Liver (tissue), 3 donors: ENCODE results near the gene ZCCHC18.

ENCODE experiments used
- EGR1 ChIP-seq, 2 donors: IDR thresholded peaks; 2 replicates each; pipeline ENCODE4 v1.6.1; 2016 to 2018; ENCODE audit warnings: antibody characterized with exemption in 2 of 2, low read depth in 2 of 2
- FOXA1 ChIP-seq: IDR thresholded peaks from 2 replicates; pipeline ENCODE4 v1.6.1; 2016; ENCODE audit warnings: antibody characterized with exemption
- HNF4A ChIP-seq, 2 donors: conservative IDR thresholded peaks; 2 replicates each; pipeline ENCODE4 v1.6.1; 2016; ENCODE audit warnings: antibody characterized with exemption in 2 of 2, mild to moderate bottlenecking in 2 of 2
- HNF4G ChIP-seq: IDR thresholded peaks from 2 replicates; pipeline ENCODE4 v1.6.1; 2016; ENCODE audit warnings: antibody characterized with exemption
- RAD21 ChIP-seq, 2 donors: IDR thresholded peaks; 2 replicates each; pipeline ENCODE4 v1.6.1; 2016; ENCODE audit warnings: antibody characterized with exemption in 2 of 2, mild to moderate bottlenecking in 2 of 2
- RXRA ChIP-seq, 2 donors: IDR thresholded peaks; 2 replicates each; pipeline ENCODE4 v1.6.1; 2017 to 2018; ENCODE audit warnings: antibody characterized with exemption in 2 of 2, mild to moderate bottlenecking in 1 of 2
- SP1 ChIP-seq: IDR thresholded peaks from 2 replicates; pipeline ENCODE4 v1.6.1; 2018; ENCODE audit warnings: antibody characterized with exemption, mild to moderate bottlenecking
- YY1 ChIP-seq: IDR thresholded peaks from 2 replicates; pipeline ENCODE4 v1.6.1; 2016; ENCODE audit warnings: antibody characterized with exemption, mild to moderate bottlenecking
- TF ChIP-seq, protein P1 (sequence below): fragments of 150-350 bp; IDR thresholded peaks from 2 replicates; pipeline ENCODE4 v1.5.1; 2017; ENCODE audit warnings: improper control_type of control experiment, low read depth, low read length; ENCODE audit not compliant: missing input control
- TF ChIP-seq, protein P2 (sequence below): IDR thresholded peaks from 2 replicates; pipeline ENCODE4 v1.6.1; 2016; ENCODE audit warnings: antibody characterized with exemption
- TF ChIP-seq, protein P3 (sequence below): IDR thresholded peaks from 2 replicates; pipeline ENCODE4 v1.6.1; 2016; ENCODE audit warnings: antibody characterized with exemption
- TF ChIP-seq, protein P4 (sequence below): IDR thresholded peaks from 2 replicates; pipeline ENCODE4 v1.6.1; 2016; ENCODE audit warnings: antibody characterized with exemption
- TF ChIP-seq, protein P5 (sequence below): IDR thresholded peaks from 2 replicates; pipeline ENCODE4 v1.6.1; 2016; ENCODE audit warnings: antibody characterized with exemption, mild to moderate bottlenecking
- donor health status: healthy.
- donor health status: healthy.

DNA sequence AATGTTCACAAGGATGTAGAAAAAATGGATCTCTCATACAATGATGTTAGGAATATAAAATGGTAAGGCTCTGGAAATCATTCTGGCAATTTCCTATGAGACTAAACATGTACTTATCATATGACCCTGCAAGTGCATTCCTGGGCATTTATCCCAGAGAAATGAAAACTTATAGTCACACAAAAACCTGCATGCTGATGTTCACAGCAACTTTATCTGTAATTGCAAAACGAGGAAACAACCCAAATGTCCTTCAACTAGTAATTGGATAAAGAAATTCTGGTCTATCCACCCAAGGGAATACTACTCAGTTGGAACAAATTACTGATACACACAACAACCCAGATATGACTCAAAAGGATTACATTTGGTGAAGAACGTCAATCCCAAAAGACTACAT is 14.5 kb downstream of the ZCCHC18 start:
- TF ChIP-seq FOXA1, result no peak
- TF ChIP-seq, protein P1, sequence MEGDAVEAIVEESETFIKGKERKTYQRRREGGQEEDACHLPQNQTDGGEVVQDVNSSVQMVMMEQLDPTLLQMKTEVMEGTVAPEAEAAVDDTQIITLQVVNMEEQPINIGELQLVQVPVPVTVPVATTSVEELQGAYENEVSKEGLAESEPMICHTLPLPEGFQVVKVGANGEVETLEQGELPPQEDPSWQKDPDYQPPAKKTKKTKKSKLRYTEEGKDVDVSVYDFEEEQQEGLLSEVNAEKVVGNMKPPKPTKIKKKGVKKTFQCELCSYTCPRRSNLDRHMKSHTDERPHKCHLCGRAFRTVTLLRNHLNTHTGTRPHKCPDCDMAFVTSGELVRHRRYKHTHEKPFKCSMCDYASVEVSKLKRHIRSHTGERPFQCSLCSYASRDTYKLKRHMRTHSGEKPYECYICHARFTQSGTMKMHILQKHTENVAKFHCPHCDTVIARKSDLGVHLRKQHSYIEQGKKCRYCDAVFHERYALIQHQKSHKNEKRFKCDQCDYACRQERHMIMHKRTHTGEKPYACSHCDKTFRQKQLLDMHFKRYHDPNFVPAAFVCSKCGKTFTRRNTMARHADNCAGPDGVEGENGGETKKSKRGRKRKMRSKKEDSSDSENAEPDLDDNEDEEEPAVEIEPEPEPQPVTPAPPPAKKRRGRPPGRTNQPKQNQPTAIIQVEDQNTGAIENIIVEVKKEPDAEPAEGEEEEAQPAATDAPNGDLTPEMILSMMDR, result no peak
- TF ChIP-seq EGR1 (IDR thresholded peaks at IDR 0.05; ENCODE audit: low read depth in 2 of 2), result no peak
- TF ChIP-seq, protein P2, sequence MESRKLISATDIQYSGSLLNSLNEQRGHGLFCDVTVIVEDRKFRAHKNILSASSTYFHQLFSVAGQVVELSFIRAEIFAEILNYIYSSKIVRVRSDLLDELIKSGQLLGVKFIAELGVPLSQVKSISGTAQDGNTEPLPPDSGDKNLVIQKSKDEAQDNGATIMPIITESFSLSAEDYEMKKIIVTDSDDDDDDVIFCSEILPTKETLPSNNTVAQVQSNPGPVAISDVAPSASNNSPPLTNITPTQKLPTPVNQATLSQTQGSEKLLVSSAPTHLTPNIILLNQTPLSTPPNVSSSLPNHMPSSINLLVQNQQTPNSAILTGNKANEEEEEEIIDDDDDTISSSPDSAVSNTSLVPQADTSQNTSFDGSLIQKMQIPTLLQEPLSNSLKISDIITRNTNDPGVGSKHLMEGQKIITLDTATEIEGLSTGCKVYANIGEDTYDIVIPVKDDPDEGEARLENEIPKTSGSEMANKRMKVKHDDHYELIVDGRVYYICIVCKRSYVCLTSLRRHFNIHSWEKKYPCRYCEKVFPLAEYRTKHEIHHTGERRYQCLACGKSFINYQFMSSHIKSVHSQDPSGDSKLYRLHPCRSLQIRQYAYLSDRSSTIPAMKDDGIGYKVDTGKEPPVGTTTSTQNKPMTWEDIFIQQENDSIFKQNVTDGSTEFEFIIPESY, result no peak
- no peak for TF ChIP-seq SP1
- TF ChIP-seq, protein P3, sequence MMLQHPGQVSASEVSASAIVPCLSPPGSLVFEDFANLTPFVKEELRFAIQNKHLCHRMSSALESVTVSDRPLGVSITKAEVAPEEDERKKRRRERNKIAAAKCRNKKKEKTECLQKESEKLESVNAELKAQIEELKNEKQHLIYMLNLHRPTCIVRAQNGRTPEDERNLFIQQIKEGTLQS, result no peak
- TF ChIP-seq HNF4A (conservative IDR thresholded peaks at IDR 0.05), result no peak
- no peak for TF ChIP-seq YY1
- TF ChIP-seq RAD21 (IDR thresholded peaks at IDR 0.05), result no peak
- TF ChIP-seq, protein P4, sequence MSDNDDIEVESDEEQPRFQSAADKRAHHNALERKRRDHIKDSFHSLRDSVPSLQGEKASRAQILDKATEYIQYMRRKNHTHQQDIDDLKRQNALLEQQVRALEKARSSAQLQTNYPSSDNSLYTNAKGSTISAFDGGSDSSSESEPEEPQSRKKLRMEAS, result no peak
- TF ChIP-seq, protein P5, sequence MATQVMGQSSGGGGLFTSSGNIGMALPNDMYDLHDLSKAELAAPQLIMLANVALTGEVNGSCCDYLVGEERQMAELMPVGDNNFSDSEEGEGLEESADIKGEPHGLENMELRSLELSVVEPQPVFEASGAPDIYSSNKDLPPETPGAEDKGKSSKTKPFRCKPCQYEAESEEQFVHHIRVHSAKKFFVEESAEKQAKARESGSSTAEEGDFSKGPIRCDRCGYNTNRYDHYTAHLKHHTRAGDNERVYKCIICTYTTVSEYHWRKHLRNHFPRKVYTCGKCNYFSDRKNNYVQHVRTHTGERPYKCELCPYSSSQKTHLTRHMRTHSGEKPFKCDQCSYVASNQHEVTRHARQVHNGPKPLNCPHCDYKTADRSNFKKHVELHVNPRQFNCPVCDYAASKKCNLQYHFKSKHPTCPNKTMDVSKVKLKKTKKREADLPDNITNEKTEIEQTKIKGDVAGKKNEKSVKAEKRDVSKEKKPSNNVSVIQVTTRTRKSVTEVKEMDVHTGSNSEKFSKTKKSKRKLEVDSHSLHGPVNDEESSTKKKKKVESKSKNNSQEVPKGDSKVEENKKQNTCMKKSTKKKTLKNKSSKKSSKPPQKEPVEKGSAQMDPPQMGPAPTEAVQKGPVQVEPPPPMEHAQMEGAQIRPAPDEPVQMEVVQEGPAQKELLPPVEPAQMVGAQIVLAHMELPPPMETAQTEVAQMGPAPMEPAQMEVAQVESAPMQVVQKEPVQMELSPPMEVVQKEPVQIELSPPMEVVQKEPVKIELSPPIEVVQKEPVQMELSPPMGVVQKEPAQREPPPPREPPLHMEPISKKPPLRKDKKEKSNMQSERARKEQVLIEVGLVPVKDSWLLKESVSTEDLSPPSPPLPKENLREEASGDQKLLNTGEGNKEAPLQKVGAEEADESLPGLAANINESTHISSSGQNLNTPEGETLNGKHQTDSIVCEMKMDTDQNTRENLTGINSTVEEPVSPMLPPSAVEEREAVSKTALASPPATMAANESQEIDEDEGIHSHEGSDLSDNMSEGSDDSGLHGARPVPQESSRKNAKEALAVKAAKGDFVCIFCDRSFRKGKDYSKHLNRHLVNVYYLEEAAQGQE, result no peak
- TF ChIP-seq HNF4G, result no peak
- TF ChIP-seq RXRA (IDR thresholded peaks at IDR 0.05), result no peak
